Measurements from ENCODE around the gene DOK4.
"Not testable (repeated sequence)": the region's sequence is repeated elsewhere in the genome, so short reads cannot be mapped to it uniquely, and the experiment has no call there.

The DOK4 gene

GRCh38 chr16:57475711-57476339 lies 10.5 kb downstream of the DOK4 start:
- DNase-seq: no peak

- DNase-seq: no peak
Measured at GRCh38 chr16:57474671-57475661, 11.3 kb downstream of the DOK4 start.

- no peak for DNase-seq
Measured at GRCh38 chr16:57473906-57474305, 12.4 kb downstream of the DOK4 start.

GRCh38 chr16:57473176-57473840 lies 13.0 kb downstream of the DOK4 start:
- no peak for DNase-seq

GRCh38 chr16:57472665-57473060 lies 13.6 kb downstream of the DOK4 start:
- DNase-seq: no peak

- no peak for DNase-seq
Measured at GRCh38 chr16:57471852-57472664, 14.2 kb downstream of the DOK4 start.

GRCh38 chr16:57471209-57471608 lies 15.1 kb downstream of the DOK4 start:
- no peak for DNase-seq

GRCh38 chr16:57470711-57471110 lies 15.6 kb downstream of the DOK4 start:
- no peak for DNase-seq

GRCh38 chr16:57469917-57470470 lies 16.3 kb downstream of the DOK4 start:
- no peak for DNase-seq

GRCh38 chr16:57469046-57469445 lies 17.2 kb downstream of the DOK4 start:
- no peak for DNase-seq

GRCh38 chr16:57468346-57468745 lies 17.9 kb downstream of the DOK4 start:
- DNase-seq: no peak

- DNase-seq: no peak
Measured at GRCh38 chr16:57464523-57464922, 21.8 kb downstream of the DOK4 start.

GRCh38 chr16:57462978-57463362 lies 23.3 kb downstream of the DOK4 start:
- DNase-seq: no peak

GRCh38 chr16:57462209-57462977 lies 23.9 kb downstream of the DOK4 start, which contains the start of gene POLR2C:
POLR2C (plus strand) TSS chr16:57462679; CDS start chr16:57462725, 46 bp downstream.
- peak; percentile 83 for DNase-seq

- DNase-seq: no peak
Measured at GRCh38 chr16:57452021-57452420, 34.3 kb downstream of the DOK4 start.

GRCh38 chr16:57447186-57447962 lies 38.9 kb downstream of the DOK4 start, which contains the start of the genes CIAPIN1 and COQ9:
CIAPIN1 (minus strand) TSS chr16:57447385; CDS start chr16:57440928, 6,457 bp downstream.
COQ9 (plus strand) TSS chr16:57447479; CDS start chr16:57447506, 27 bp downstream.
- DNase-seq: peak; percentile 93

GRCh38 chr16:57446531-57447185 lies 39.6 kb downstream of the DOK4 start:
- DNase-seq: peak; percentile 42

- DNase-seq: no peak
Measured at GRCh38 chr16:57445510-57445909, 40.8 kb downstream of the DOK4 start.

GRCh38 chr16:57444711-57445110 lies 41.6 kb downstream of the DOK4 start:
- no peak for DNase-seq

- DNase-seq: not testable (repeated sequence)
Measured at GRCh38 chr16:57440551-57440950, 45.7 kb downstream of the DOK4 start.
